HepG2 (cell line): ENCODE measurements around the gene KCND3. TPM values are rescaled to one million over a fixed set of nuclear protein-coding genes. Genes with fewer than 3 reads are reported as not detected.

Experiments used
- ATAC-seq: fragments of 200-7000 bp; cut with Tn5 transposase; 3 replicates; pipeline ENCODE4 v1.9.1; 2020; ENCODE audit warnings: mild to moderate bottlenecking, moderate library complexity
- BruUV-seq: library from RNA; stranded (reverse); fragments of 400-500 nt; replicated peaks from 2 replicates; lab custom pipeline; 2021; lab: Mats Ljungman, UMichigan
- CTCF ChIA-PET: fragments of 300-600 bp; formaldehyde crosslinking; extraction: SDS; loops from one replicate; lab custom pipeline; 2021; ENCODE audit warnings: low total read pairs, inconsistent platforms, low intra/inter-chr PET ratio; lab: Yijun Ruan, JAX
- POLR2A ChIA-PET: fragments of 350-600 bp; sonication (Branson Sonifier 250); formaldehyde crosslinking; loops from one replicate; lab custom pipeline; 2020; ENCODE audit warnings: antibody characterized with exemption, inconsistent platforms; lab: Yijun Ruan, JAX
- DNase-seq: peaks from one replicate; pipeline ENCODE4 v3.0.0-alpha.2; 2015; ENCODE audit warnings: low spot score
- FAIRE-seq: peaks from 3 replicates; lab custom pipeline; 2011; peaks lifted over from hg19 to GRCh38; lab: Jason Lieb, UNC
- H2AFZ ChIP-seq: one replicate; pipeline ENCODE4 v1.6.1; 2011; ENCODE audit warnings: low read length, inconsistent platforms
- H3K27ac ChIP-seq: fragments of 300-600 bp; 3 replicates; pipeline ENCODE4 v1.8.0; 2011; ENCODE audit warnings: mixed run types, mild to moderate bottlenecking, mixed read lengths, low read length, inconsistent platforms; ENCODE audit not compliant: insufficient read depth; ENCODE audit errors: extremely low read length
- H3K27me3 ChIP-seq, 2 experiments: fragments of 200-600 bp in 1 of 2; 2 replicates in 1 of 2; 3 replicates in 1 of 2; pipeline versions ENCODE4 v1.6.0 to v1.8.0; 2011; ENCODE audit warnings: low read length in 2 of 2, mild to moderate bottlenecking in 2 of 2, moderate library complexity in 2 of 2, inconsistent platforms in 1 of 2; ENCODE audit not compliant: insufficient read depth in 2 of 2, control insufficient read depth in 1 of 2
- H3K36me3 ChIP-seq, 2 experiments: fragments of 200-600 bp in 1 of 2; replicated peaks in 1 of 2; 2 replicates in 1 of 2; 3 replicates in 1 of 2; pipeline versions ENCODE4 v1.5.1 to v1.8.0; 2011; ENCODE audit warnings: low read length in 2 of 2, inconsistent platforms in 1 of 2; ENCODE audit not compliant: insufficient read depth in 2 of 2, control insufficient read depth in 1 of 2
- H3K4me1 ChIP-seq: 2 replicates; pipeline ENCODE4 v1.5.1; 2012; ENCODE audit warnings: low read length, inconsistent platforms; ENCODE audit not compliant: insufficient read depth
- H3K4me2 ChIP-seq: 2 replicates; pipeline ENCODE4 v1.6.0; 2011; ENCODE audit warnings: low read depth, low read length, inconsistent platforms
- H3K4me3 ChIP-seq, 3 experiments: fragments of 200-600 bp in 1 of 3; sonication (generic), shearing (Covaris generic) in 1 of 3; replicated peaks in 1 of 3; 2 replicates each; pipeline ENCODE4 v1.5.1; 2011 to 2016; ENCODE audit warnings: low read length in 3 of 3, inconsistent platforms in 2 of 3, low read depth in 2 of 3, mild to moderate bottlenecking in 2 of 3, control low read depth in 1 of 3, mixed read lengths in 1 of 3; ENCODE audit not compliant: insufficient read depth in 1 of 3
- H3K79me2 ChIP-seq: one replicate; pipeline ENCODE4 v1.6.1; 2011; ENCODE audit warnings: low read length, inconsistent platforms; ENCODE audit not compliant: insufficient read depth
- H3K9ac ChIP-seq: 2 replicates; pipeline ENCODE4 v1.6.0; 2011; ENCODE audit warnings: mild to moderate bottlenecking, low read depth, low read length, inconsistent platforms; ENCODE audit not compliant: insufficient read depth
- H3K9me3 ChIP-seq: 2 replicates; pipeline ENCODE4 v1.5.1; 2012; ENCODE audit warnings: mild to moderate bottlenecking, low read length
- H4K20me1 ChIP-seq: 2 replicates; pipeline ENCODE4 v1.6.0; 2011; ENCODE audit warnings: inconsistent platforms, mild to moderate bottlenecking, low read length, moderate library complexity; ENCODE audit not compliant: insufficient read depth
- CBX5 ChIP-seq: sonication (generic); formaldehyde crosslinking; IDR thresholded peaks from 2 replicates; pipeline ENCODE4 v1.4.0; 2020; ENCODE audit warnings: missing genetic modification reagents, borderline replicate concordance
- MXD4 ChIP-seq: IDR thresholded peaks from 2 replicates; pipeline ENCODE4 v1.6.1; 2016; ENCODE audit warnings: mild to moderate bottlenecking, missing biosample characterization, missing genetic modification reagents
- NFATC3 ChIP-seq: sonication (generic); formaldehyde crosslinking; IDR thresholded peaks from 2 replicates; pipeline ENCODE4 v1.5.1; 2020; ENCODE audit warnings: mild to moderate bottlenecking, missing genetic modification reagents
- STAG1 ChIP-seq: sonication (generic); formaldehyde crosslinking; IDR thresholded peaks from 2 replicates; pipeline ENCODE4 v1.4.0; 2020; ENCODE audit warnings: missing genetic modification reagents
- ZNF12 ChIP-seq: sonication (generic); formaldehyde crosslinking; IDR thresholded peaks from 2 replicates; pipeline ENCODE4 v1.5.0; 2020; ENCODE audit warnings: missing genetic modification reagents
- ZNF766 ChIP-seq: sonication (generic); formaldehyde crosslinking; IDR thresholded peaks from 2 replicates; pipeline ENCODE4 v1.5.0; 2020; ENCODE audit warnings: missing genetic modification reagents, borderline replicate concordance
- WGBS: methylation state at CpG from one replicate; pipeline ENCODE4 v1.1.6; 2017; ENCODE audit warnings: low lambda C conversion rate; 5-methylcytosine and 5-hydroxymethylcytosine counted together
- in situ Hi-C: cut with HindIII; loops from 2 replicates; pipeline ENCODE4 v1.10.0; 2017; ENCODE audit warnings: low pct_unique_long_range_greater_than_20kb; ENCODE audit not compliant: extremely low pct_ligation_motif_present
- intact Hi-C: fragments of 100-400 bp; cut with micrococcal nuclease; formaldehyde crosslinking; loops from one replicate; pipeline ENCODE4 v1.10.0; 2022; ENCODE audit not compliant: unreplicated experiment
- polyA plus RNA-seq, 8 experiments: library from polyadenylated mRNA; depleted of rRNA in 3 of 8; stranded (reverse) in 7 of 8; unstranded in 1 of 8; fragments of >200 nt; fragmentation: Illumina TruSeq in 4 of 8; extraction: Trizol in 4 of 8; gene quantifications; 2 replicates each; pipeline versions ENCODE4 v1.2.1 to v1.2.3, GENCODE V29; 2011 to 2016; ENCODE audit warnings: low read depth in 4 of 8, missing spikeins in 1 of 8, mixed read lengths in 1 of 8; ENCODE audit not compliant: insufficient read depth in 1 of 8
- total RNA-seq, 5 experiments: library from RNA; depleted of rRNA; stranded (reverse); fragments of >200 nt; fragmentation: Illumina TruSeq; extraction: Trizol; gene quantifications; 2 replicates each; pipeline ENCODE4 v1.2.3, GENCODE V29; 2016; ENCODE audit warnings: low read depth in 1 of 5
- TF ChIP-seq, protein P1 (sequence below): sonication (generic); formaldehyde crosslinking; IDR thresholded peaks from 2 replicates; pipeline ENCODE4 v1.4.0; 2020; ENCODE audit warnings: missing genetic modification reagents, mild to moderate bottlenecking, borderline replicate concordance
- TF ChIP-seq, protein P2 (sequence below): IDR thresholded peaks from 2 replicates; pipeline ENCODE4 v1.6.1; 2012; ENCODE audit warnings: low read depth, low read length, improper control_type of control experiment
- TF ChIP-seq, protein P3 (sequence below): sonication (generic); formaldehyde crosslinking; IDR thresholded peaks from 2 replicates; pipeline ENCODE4 v1.5.0; 2020; ENCODE audit warnings: mild to moderate bottlenecking, missing genetic modification reagents, moderate library complexity

Gene KCND3
- total and polyA plus RNA-seq, 2 of the 13 experiments (the other 11 are each of a cell fraction or from before 2014, with no cell fraction given): 0.04 TPM; not detected in 1

DNA sequence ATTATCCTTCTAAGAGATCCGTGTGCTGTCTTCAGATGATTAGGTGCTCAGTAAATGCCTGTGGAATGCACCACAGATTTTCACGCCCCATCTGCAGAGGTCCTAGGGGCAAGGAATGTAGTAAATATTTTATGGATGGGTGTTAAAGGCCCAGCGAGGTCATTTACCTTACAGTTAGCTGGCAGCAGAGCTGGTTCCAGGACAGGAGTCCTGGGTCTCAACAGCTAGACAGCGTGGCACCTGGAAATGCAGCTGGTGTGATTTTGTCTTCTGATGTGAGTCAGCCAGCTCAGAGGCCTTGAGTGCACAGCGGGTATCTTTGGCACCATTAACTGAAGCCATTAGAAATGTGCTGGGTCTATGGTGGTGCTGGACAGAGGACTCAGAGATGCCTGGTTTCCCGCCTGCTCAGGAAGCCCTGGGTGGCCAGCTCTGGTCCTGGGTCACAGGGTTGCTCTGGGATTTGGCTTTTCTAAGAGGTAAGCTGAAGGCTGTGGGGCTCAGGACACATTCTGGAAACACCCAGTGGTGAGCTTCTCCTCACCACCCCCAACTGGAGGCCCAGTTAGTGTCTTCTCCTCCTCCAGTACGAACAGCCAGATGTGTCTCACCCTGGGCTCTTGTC lies 168.2 kb downstream of the KCND3 start:
- no peak overlapping the region for H3K4me3 ChIP-seq
- H3K27me3 ChIP-seq: peaks cover 0 to 2% of the 10 kb centered on the region in 2 experiments; a peak in 1 of 5 replicates
- TF ChIP-seq STAG1: no peak
- TF ChIP-seq CBX5: no peak
- no peak for TF ChIP-seq NFATC3 (CRISPR knock-in tag)
- TF ChIP-seq, protein P1, sequence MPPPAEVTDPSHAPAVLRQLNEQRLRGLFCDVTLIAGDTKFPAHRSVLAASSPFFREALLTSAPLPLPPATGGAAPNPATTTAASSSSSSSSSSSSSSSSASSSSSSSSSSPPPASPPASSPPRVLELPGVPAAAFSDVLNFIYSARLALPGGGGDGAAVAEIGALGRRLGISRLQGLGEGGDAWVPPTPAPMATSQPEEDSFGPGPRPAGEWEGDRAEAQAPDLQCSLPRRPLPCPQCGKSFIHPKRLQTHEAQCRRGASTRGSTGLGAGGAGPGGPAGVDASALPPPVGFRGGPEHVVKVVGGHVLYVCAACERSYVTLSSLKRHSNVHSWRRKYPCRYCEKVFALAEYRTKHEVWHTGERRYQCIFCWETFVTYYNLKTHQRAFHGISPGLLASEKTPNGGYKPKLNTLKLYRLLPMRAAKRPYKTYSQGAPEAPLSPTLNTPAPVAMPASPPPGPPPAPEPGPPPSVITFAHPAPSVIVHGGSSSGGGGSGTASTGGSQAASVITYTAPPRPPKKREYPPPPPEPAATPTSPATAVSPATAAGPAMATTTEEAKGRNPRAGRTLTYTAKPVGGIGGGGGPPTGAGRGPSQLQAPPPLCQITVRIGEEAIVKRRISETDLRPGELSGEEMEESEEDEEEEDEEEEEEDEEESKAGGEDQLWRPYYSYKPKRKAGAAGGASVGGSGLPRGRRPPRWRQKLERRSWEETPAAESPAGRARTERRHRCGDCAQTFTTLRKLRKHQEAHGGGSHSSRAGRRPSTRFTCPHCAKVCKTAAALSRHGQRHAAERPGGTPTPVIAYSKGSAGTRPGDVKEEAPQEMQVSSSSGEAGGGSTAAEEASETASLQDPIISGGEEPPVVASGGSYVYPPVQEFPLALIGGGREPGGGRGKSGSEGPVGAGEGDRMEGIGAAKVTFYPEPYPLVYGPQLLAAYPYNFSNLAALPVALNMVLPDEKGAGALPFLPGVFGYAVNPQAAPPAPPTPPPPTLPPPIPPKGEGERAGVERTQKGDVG (CRISPR knock-in tag): no peak
- TF ChIP-seq, protein P2, sequence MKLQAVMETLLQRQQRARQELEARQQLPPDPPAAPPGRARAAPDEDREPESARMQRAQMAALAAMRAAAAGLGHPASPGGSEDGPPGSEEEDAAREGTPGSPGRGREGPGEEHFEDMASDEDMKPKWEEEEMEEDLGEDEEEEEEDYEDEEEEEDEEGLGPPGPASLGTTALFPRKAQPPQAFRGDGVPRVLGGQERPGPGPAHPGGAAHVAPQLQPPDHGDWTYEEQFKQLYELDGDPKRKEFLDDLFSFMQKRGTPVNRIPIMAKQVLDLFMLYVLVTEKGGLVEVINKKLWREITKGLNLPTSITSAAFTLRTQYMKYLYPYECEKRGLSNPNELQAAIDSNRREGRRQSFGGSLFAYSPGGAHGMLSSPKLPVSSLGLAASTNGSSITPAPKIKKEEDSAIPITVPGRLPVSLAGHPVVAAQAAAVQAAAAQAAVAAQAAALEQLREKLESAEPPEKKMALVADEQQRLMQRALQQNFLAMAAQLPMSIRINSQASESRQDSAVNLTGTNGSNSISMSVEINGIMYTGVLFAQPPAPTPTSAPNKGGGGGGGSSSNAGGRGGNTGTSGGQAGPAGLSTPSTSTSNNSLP: no peak
- no peak for TF ChIP-seq MXD4
- TF ChIP-seq, protein P3, sequence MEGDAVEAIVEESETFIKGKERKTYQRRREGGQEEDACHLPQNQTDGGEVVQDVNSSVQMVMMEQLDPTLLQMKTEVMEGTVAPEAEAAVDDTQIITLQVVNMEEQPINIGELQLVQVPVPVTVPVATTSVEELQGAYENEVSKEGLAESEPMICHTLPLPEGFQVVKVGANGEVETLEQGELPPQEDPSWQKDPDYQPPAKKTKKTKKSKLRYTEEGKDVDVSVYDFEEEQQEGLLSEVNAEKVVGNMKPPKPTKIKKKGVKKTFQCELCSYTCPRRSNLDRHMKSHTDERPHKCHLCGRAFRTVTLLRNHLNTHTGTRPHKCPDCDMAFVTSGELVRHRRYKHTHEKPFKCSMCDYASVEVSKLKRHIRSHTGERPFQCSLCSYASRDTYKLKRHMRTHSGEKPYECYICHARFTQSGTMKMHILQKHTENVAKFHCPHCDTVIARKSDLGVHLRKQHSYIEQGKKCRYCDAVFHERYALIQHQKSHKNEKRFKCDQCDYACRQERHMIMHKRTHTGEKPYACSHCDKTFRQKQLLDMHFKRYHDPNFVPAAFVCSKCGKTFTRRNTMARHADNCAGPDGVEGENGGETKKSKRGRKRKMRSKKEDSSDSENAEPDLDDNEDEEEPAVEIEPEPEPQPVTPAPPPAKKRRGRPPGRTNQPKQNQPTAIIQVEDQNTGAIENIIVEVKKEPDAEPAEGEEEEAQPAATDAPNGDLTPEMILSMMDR (CRISPR knock-in tag): no peak
- no peak for TF ChIP-seq ZNF12 (CRISPR knock-in tag)
- TF ChIP-seq ZNF766: no peak
- WGBS: 0% methylated on average over 4 of the region's 7 CpGs
- no TSS peak for BruUV-seq
- no peak overlapping the region for H2AFZ ChIP-seq
- no peak overlapping the region for H3K9ac ChIP-seq
- DNase-seq (no peak), ATAC-seq (no peak), FAIRE-seq (no peak)
- in situ Hi-C loops (no loop called here), intact Hi-C loops (no loop called here)
- no peak overlapping the region for H3K4me2 ChIP-seq
- peaks cover 8% of the 10 kb centered on the region; the same call in 1 of the 2 replicates for H3K9me3 ChIP-seq
- H3K4me1 ChIP-seq: no peaks in the 10 kb centered on the region
- CTCF ChIA-PET: no interaction called here
- no peaks in the 10 kb centered on the region for H3K36me3 ChIP-seq
- H3K79me2 ChIP-seq: no peaks in the 10 kb centered on the region
- POLR2A ChIA-PET: no interaction called here
- H3K27ac ChIP-seq: no peak overlapping the region
- no peaks in the 10 kb centered on the region for H4K20me1 ChIP-seq
